B cell (primary cell): Measurements from ENCODE around the gene ZNF615. TPM values are rescaled to one million over a fixed set of nuclear protein-coding genes. Genes with fewer than 3 reads are reported as not detected.

ENCODE experiments used
- ATAC-seq: fragments of 200-7000 bp; cut with Tn5 transposase; one replicate; pipeline ENCODE4 v1.10.0; 2021; ENCODE audit warnings: low read depth, mild to moderate bottlenecking, moderate number of reproducible peaks, moderate library complexity
- CTCF ChIA-PET: fragments of 350-600 bp; sonication (Branson Sonifier 250); formaldehyde crosslinking; loops from one replicate; lab custom pipeline; 2021; ENCODE audit warnings: antibody characterized with exemption, inconsistent platforms; lab: Charles Lee
- POLR2A ChIA-PET: fragments of 350-600 bp; sonication (Branson Sonifier 250); formaldehyde crosslinking; loops from one replicate; lab custom pipeline; 2021; ENCODE audit warnings: antibody characterized with exemption; lab: Charles Lee
- DNase-seq: peaks from one replicate; pipeline ENCODE4 v3.0.0; 2013
- H2AFZ ChIP-seq: 2 replicates; pipeline ENCODE4 v1.6.1; 2012; ENCODE audit warnings: mild to moderate bottlenecking, low read depth, low read length; ENCODE audit not compliant: insufficient read depth, poor library complexity, severe bottlenecking
- H3K27ac ChIP-seq, 2 donors: 1 replicate in 1 of 2; 2 replicates in 1 of 2; pipeline ENCODE4 v1.5.1; 2012 to 2013; ENCODE audit warnings: low read length in 2 of 2, mild to moderate bottlenecking in 2 of 2, moderate library complexity in 1 of 2
- H3K27me3 ChIP-seq, 4 experiments: fragments of 200-600 bp in 1 of 4; sonication (generic) in 1 of 4; replicated peaks in 1 of 4; 1 replicate in 2 of 4; 2 replicates in 2 of 4; pipeline versions ENCODE4 v1.6.1 to v1.7.0; 2013 to 2016; ENCODE audit warnings: low read length in 3 of 4, mild to moderate bottlenecking in 2 of 4, mixed read lengths in 1 of 4, moderate library complexity in 1 of 4; ENCODE audit not compliant: insufficient read depth in 4 of 4, control insufficient read depth in 3 of 4; ENCODE audit errors: control extremely low read depth in 1 of 4
- H3K36me3 ChIP-seq, 2 experiments: replicated peaks in 1 of 2; 1 replicate in 1 of 2; 2 replicates in 1 of 2; pipeline versions ENCODE4 v1.6.1 to v1.7.1; 2013; ENCODE audit warnings: low read length in 1 of 2; ENCODE audit not compliant: insufficient read depth in 2 of 2, control insufficient read depth in 1 of 2; ENCODE audit errors: control extremely low read depth in 1 of 2, extremely low read depth in 1 of 2
- H3K4me1 ChIP-seq, 2 donors: fragments of 200-600 bp in 1 of 2; sonication (generic) in 1 of 2; 1 replicate in 1 of 2; 2 replicates in 1 of 2; pipeline versions ENCODE4 v1.5.1 to v1.6.1; 2013 to 2017; ENCODE audit warnings: low read length in 2 of 2; ENCODE audit not compliant: control insufficient read depth in 2 of 2, insufficient read depth in 2 of 2
- H3K4me2 ChIP-seq: replicated peaks from 2 replicates; pipeline ENCODE3; 2012; ENCODE audit warnings: mild to moderate bottlenecking, low read depth, low read length; ENCODE audit not compliant: poor library complexity, severe bottlenecking
- H3K4me3 ChIP-seq, 5 experiments: fragments of 200-600 bp in 1 of 5; sonication (generic) in 1 of 5; 1 replicate in 3 of 5; 2 replicates in 2 of 5; pipeline versions ENCODE4 v1.5.1 to v1.7.0; 2011 to 2016; ENCODE audit warnings: low read length in 4 of 5, mild to moderate bottlenecking in 4 of 5, low read depth in 2 of 5, control low read depth in 1 of 5, moderate library complexity in 1 of 5; ENCODE audit not compliant: insufficient read depth in 1 of 5; ENCODE audit errors: control extremely low read depth in 1 of 5, extremely low read depth in 1 of 5
- H3K79me2 ChIP-seq: fragments of 200-600 bp; sonication (generic); one replicate; pipeline ENCODE4 v1.6.0; 2016; ENCODE audit warnings: low read length; ENCODE audit not compliant: control insufficient read depth, insufficient read depth
- H3K9ac ChIP-seq: fragments of 200-600 bp; sonication (generic); 2 replicates; pipeline ENCODE4 v1.6.1; 2017; ENCODE audit warnings: mild to moderate bottlenecking, low read length, moderate library complexity
- H3K9me3 ChIP-seq, 3 donors: one replicate each; pipeline versions ENCODE4 v1.6.1 to v1.7.1; 2013; ENCODE audit warnings: low read length in 2 of 3; ENCODE audit not compliant: control insufficient read depth in 2 of 3, insufficient read depth in 1 of 3; ENCODE audit errors: control extremely low read depth in 1 of 3
- H4K20me1 ChIP-seq: 2 replicates; pipeline ENCODE4 v1.6.0; 2012; ENCODE audit warnings: mild to moderate bottlenecking, low read length; ENCODE audit not compliant: insufficient read depth, control insufficient read depth, poor library complexity, severe bottlenecking
- H3K27ac Mint-ChIP-seq: one replicate; pipeline ENCODE4 v1.8.0; 2021; ENCODE audit warnings: mixed read lengths
- H3K27me3 Mint-ChIP-seq: one replicate; pipeline ENCODE4 v1.8.0; 2021; ENCODE audit warnings: mixed read lengths
- H3K4me1 Mint-ChIP-seq: one replicate; pipeline ENCODE4 v1.8.0; 2021; ENCODE audit warnings: mixed read lengths
- H3K4me3 Mint-ChIP-seq: one replicate; pipeline ENCODE4 v1.8.0; 2021; ENCODE audit warnings: mixed read lengths
- H3K9me3 Mint-ChIP-seq: one replicate; pipeline ENCODE4 v1.8.0; 2022; ENCODE audit warnings: mixed read lengths; ENCODE audit not compliant: insufficient read depth
- CTCF ChIP-seq: fragments of 200-600 bp; IDR thresholded peaks from one replicate; pipeline ENCODE4 v1.8.0; 2022; ENCODE audit warnings: antibody characterized with exemption, mild to moderate bottlenecking
- EZH2 ChIP-seq: IDR thresholded peaks from 2 replicates; pipeline ENCODE4 v1.6.1; 2012; ENCODE audit warnings: borderline replicate concordance, low read depth, mild to moderate bottlenecking, moderate library complexity, low read length; ENCODE audit not compliant: insufficient read depth, poor library complexity, severe bottlenecking
- WGBS: methylation state at CpG from one replicate; pipeline ENCODE4 v1.1.5; 2013; ENCODE audit warnings: missing lambda C conversion rate; ENCODE audit not compliant: insufficient coverage; 5-methylcytosine and 5-hydroxymethylcytosine counted together
- intact Hi-C: fragments of 100-400 bp; cut with micrococcal nuclease; formaldehyde crosslinking; loops from one replicate; pipeline ENCODE4 v1.10.0; 2022
- polyA plus RNA-seq: library from polyadenylated mRNA; depleted of rRNA; stranded (reverse); fragments of >200 nt; gene quantifications from 2 replicates; pipeline ENCODE4 v1.2.3, GENCODE V29; 2012
- total RNA-seq, 2 donors: library from RNA; stranded (reverse); fragments of 120-200 nt in 1 of 2; gene quantifications; 1 replicate in 1 of 2; 2 replicates in 1 of 2; pipeline versions ENCODE4 v1.2.3 to v1.2.4, GENCODE V29; 2013 to 2022

The ZNF615 gene
- total and polyA plus RNA-seq, 2 donors (not counting 1 experiment from before 2014, with no cell fraction given): 5.0 to 16.8 TPM

DNA sequence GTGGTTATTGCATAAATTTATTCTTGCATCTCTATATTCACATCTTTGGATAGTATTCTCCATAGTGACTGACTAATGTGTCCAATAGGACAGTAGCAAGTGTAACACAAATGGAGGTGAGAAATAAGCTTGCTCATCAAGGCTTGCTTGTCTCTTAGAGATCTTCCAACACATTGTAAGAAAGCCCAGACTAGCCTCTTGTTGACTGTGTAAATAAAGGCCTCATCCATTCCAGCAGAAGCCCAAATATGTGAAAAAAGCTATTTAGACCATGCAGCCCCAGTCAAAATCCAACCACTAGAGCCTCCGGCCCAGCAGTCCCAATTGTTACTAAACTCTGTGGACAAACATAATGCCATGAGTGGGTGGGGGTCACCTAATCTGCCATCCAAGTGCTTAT lies 2.7 kb upstream of the ZNF615 start:
- Mint-ChIP-seq H3K27me3 (no peaks in the 10 kb centered on the region), H3K4me1 (peaks cover 17% of the 10 kb centered on the region), H3K4me3 (no peak overlapping the region), H3K9me3 (peaks cover 12% of the 10 kb centered on the region), H3K27ac (no peak overlapping the region)
- Histone ChIP-seq H3K4me2 (no peak overlapping the region), H3K79me2 (peaks cover 23% of the 10 kb centered on the region), H3K4me1 (peaks cover 9 to 12% of the 10 kb centered on the region in 2 donors), H3K36me3 (peaks cover 0 to 8% of the 10 kb centered on the region in 2 experiments), H3K9me3 (peaks cover 14 to 40% (median 23%) of the 10 kb centered on the region in 3 donors), H4K20me1 (no peaks in the 10 kb centered on the region), H3K27ac (no peak overlapping the region), H2AFZ (no peak overlapping the region), H3K27me3 (no peaks in the 10 kb centered on the region), H3K4me3 (no peak overlapping the region), H3K9ac (no peak overlapping the region)
- no peak for DNase-seq
- TF ChIP-seq CTCF (no peak), EZH2 (no peak)
- POLR2A ChIA-PET: no interaction called here
- ATAC-seq: no peak
- intact Hi-C loops: no loop called here
- CTCF ChIA-PET: no interaction called here
- WGBS: no CpG with 5 or more reads among the region's 1 CpG

DNA sequence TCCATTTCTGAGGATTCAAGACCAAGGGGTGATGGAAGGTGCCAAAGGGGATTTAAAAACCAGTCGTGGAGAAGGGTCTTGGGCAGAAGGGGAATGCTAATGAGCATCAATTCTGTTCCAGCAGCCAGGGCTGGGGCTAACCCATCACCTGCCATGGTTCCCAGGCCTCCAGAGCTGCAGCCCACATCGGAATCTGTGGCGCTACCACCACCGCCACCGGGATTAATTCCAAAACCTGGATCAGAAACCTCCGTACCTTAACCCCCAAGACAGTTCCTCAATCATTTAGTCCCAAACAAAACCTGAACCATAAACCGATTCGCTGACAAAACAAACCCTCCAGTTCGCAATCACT lies 583 bp downstream of the ZNF615 start:
- H3K4me3 ChIP-seq: peak overlapping the region; percentile 68 to 90 (median 76)
- Mint-ChIP-seq H3K27me3 (no peaks in the 10 kb centered on the region), H3K4me3 (peak overlapping the region; percentile 92), H3K4me1 (peaks cover 17% of the 10 kb centered on the region), H3K27ac (peak overlapping the region; percentile 98), H3K9me3 (peaks cover 12% of the 10 kb centered on the region)
- no peaks in the 10 kb centered on the region for H3K27me3 ChIP-seq
- WGBS: 27% methylated on average over 9 of the region's 9 CpGs
- DNase-seq (no peak), ATAC-seq (no peak)
- peak overlapping the region; percentile 96 for H3K9ac ChIP-seq
- H4K20me1 ChIP-seq: no peaks in the 10 kb centered on the region
- H3K36me3 ChIP-seq: peaks cover 0 to 7% of the 10 kb centered on the region in 2 experiments
- peak overlapping the region; percentile 75 for H3K4me2 ChIP-seq
- peaks cover 44% of the 10 kb centered on the region for H3K79me2 ChIP-seq
- ChIA-PET CTCF (interaction anchor here (1.2 kb wide), 1 partner anchor 13 kb away, joined by 3 read pairs; no protein-coding TSS in a partner anchor), POLR2A (interaction anchor here (1.2 to 1.6 kb wide), 2 partner anchors 23 to 41 kb away, joined by 3 to 7 read pairs; partner anchors contain the start of gene ZNF432)
- H3K9me3 ChIP-seq: peaks cover 5 to 51% (median 13%) of the 10 kb centered on the region in 3 donors
- H3K27ac ChIP-seq: peak overlapping the region; percentile 78 to 88
- peak overlapping the region; percentile 100 for H2AFZ ChIP-seq
- no peak for TF ChIP-seq EZH2
- TF ChIP-seq CTCF: no peak
- intact Hi-C loops: no loop called here
- peaks cover 9 to 12% of the 10 kb centered on the region in 2 donors for H3K4me1 ChIP-seq
